Esophagus squamous epithelium (tissue), 4 donors: ENCODE measurements around the gene HAUS7.

Source experiments
- POLR2A ChIP-seq, 4 donors: fragments of 450-650 bp; IDR thresholded peaks; one replicate each; pipeline ENCODE4 v1.6.1; 2017; ENCODE audit warnings: antibody characterized with exemption in 4 of 4, mild to moderate bottlenecking in 4 of 4, moderate library complexity in 3 of 4
- TF ChIP-seq, protein P1 (sequence below), 6 experiments: fragments of 450-650 bp in 4 of 6; fragments of 200-600 bp in 2 of 6; sonication (generic) in 2 of 6; IDR thresholded peaks; one replicate each; pipeline ENCODE4 v1.5.1; 2016 to 2019; ENCODE audit warnings: antibody characterized with exemption in 6 of 6, mild to moderate bottlenecking in 4 of 6, moderate library complexity in 4 of 6

DNA sequence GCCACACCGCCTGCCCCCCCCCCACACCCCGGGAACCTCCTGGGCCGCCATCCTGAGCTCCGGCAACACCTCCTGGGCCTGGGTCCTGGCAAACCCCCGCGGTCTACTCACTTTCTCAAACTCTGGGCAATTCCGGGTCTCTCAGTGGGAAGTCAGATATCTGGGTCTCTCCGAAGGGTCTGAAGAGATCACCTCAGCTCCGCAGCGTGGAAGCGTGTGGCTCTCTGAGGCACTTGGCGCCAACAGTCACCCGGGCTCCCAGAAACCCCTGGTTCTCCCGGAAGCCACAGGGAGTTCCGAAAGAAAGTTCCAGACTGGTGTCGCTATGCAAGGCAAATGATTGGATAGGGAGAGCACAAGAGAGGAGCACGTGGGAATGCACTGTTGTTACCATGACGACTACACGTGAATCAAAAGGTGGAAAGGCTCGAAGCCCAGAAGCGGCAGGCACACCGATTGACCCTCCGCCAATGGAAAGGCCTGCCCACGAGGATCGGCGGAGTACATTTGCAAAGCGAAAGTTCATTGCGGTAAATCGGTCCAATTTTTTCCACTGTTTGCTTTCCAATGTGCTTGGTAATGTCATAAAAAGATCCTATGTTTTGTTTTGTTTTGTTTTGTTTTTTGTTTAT, 69.1 kb downstream of the HAUS7 start, which contains the start of gene PNMA6E:
- TF ChIP-seq, protein P1, sequence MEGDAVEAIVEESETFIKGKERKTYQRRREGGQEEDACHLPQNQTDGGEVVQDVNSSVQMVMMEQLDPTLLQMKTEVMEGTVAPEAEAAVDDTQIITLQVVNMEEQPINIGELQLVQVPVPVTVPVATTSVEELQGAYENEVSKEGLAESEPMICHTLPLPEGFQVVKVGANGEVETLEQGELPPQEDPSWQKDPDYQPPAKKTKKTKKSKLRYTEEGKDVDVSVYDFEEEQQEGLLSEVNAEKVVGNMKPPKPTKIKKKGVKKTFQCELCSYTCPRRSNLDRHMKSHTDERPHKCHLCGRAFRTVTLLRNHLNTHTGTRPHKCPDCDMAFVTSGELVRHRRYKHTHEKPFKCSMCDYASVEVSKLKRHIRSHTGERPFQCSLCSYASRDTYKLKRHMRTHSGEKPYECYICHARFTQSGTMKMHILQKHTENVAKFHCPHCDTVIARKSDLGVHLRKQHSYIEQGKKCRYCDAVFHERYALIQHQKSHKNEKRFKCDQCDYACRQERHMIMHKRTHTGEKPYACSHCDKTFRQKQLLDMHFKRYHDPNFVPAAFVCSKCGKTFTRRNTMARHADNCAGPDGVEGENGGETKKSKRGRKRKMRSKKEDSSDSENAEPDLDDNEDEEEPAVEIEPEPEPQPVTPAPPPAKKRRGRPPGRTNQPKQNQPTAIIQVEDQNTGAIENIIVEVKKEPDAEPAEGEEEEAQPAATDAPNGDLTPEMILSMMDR (IDR thresholded peaks at IDR 0.05), result no peak
- TF ChIP-seq POLR2A (IDR thresholded peaks at IDR 0.05), result no peak
